Smooth muscle cell (in vitro differentiated cells): ENCODE measurements around the gene KAZN. TPM values are rescaled to one million over a fixed set of nuclear protein-coding genes. Genes with fewer than 3 reads are reported as not detected.
"Not testable (repeated sequence)": the region's sequence is repeated elsewhere in the genome, so short reads cannot be mapped to it uniquely, and the experiment has no call there.

Experiments
- DNase-seq: peaks from one replicate; lab custom pipeline; 2025; ENCODE audit not compliant: unreplicated experiment; lab: John Stamatoyannopoulos, UW
- H2AFZ ChIP-seq: fragments of 200-600 bp; sonication (generic); 2 replicates; pipeline ENCODE4 v1.6.0; 2016; ENCODE audit warnings: antibody characterized with exemption, low read depth, mild to moderate bottlenecking
- H3F3A ChIP-seq: fragments of 200-600 bp; sonication (generic); 2 replicates; pipeline ENCODE4 v1.6.0; 2017; ENCODE audit warnings: antibody characterized with exemption, low read depth
- H3K27ac ChIP-seq: fragments of 200-600 bp; sonication (generic); 2 replicates; pipeline ENCODE4 v1.5.1; 2016; ENCODE audit warnings: low read depth, mild to moderate bottlenecking
- H3K27me3 ChIP-seq: fragments of 200-600 bp; sonication (generic); 2 replicates; pipeline ENCODE4 v1.6.1; 2016; ENCODE audit warnings: low read depth, mild to moderate bottlenecking
- H3K36me3 ChIP-seq: fragments of 200-600 bp; sonication (generic); 2 replicates; pipeline ENCODE4 v1.5.1; 2016; ENCODE audit warnings: low read depth
- H3K4me1 ChIP-seq: fragments of 200-600 bp; sonication (generic); 2 replicates; pipeline ENCODE4 v1.5.1; 2016; ENCODE audit warnings: low read depth
- H3K4me2 ChIP-seq: fragments of 200-600 bp; sonication (generic); 2 replicates; pipeline ENCODE4 v1.6.0; 2016; ENCODE audit warnings: mild to moderate bottlenecking
- H3K4me3 ChIP-seq: fragments of 200-600 bp; sonication (generic); 2 replicates; pipeline ENCODE4 v1.5.1; 2016; ENCODE audit warnings: mild to moderate bottlenecking
- H3K79me2 ChIP-seq: fragments of 200-600 bp; sonication (generic); 2 replicates; pipeline ENCODE4 v1.6.0; 2016; ENCODE audit warnings: low read depth, mild to moderate bottlenecking
- H3K9ac ChIP-seq: fragments of 200-600 bp; sonication (generic); 2 replicates; pipeline ENCODE4 v1.6.0; 2016; ENCODE audit warnings: low read depth
- H3K9me3 ChIP-seq: fragments of 200-600 bp; sonication (generic); replicated peaks from 2 replicates; pipeline ENCODE4 v1.5.1; 2016; ENCODE audit warnings: low read depth
- H4K20me1 ChIP-seq: fragments of 200-600 bp; sonication (generic); 2 replicates; pipeline ENCODE4 v1.6.0; 2016; ENCODE audit warnings: low read depth
- WGBS: methylation state at CpG from one replicate; pipeline ENCODE4 v1.1.7; 2016; ENCODE audit warnings: low lambda C conversion rate; 5-methylcytosine and 5-hydroxymethylcytosine counted together
- polyA plus RNA-seq: library from polyadenylated mRNA; unstranded; fragments of >200 nt; fragmentation: Nextera tagmentation; extraction: Ambion mirVana; gene quantifications from 2 replicates; pipeline ENCODE4 v1.2.1, GENCODE V29; 2016
- total RNA-seq: library from RNA; depleted of rRNA; stranded (reverse); fragments of >200 nt; gene quantifications from 2 replicates; pipeline ENCODE4 v1.2.3, GENCODE V29; 2014
- TF ChIP-seq, protein P1 (sequence below): fragments of 200-600 bp; sonication (generic); IDR thresholded peaks from 2 replicates; pipeline ENCODE4 v1.5.1; 2017; ENCODE audit warnings: borderline replicate concordance, mild to moderate bottlenecking, antibody characterized with exemption; ENCODE audit not compliant: insufficient read depth, poor library complexity, severe bottlenecking

Gene KAZN
- total and polyA plus RNA-seq, 2 experiments from 2014 or later, result 6.3 to 8.2 TPM

DNA sequence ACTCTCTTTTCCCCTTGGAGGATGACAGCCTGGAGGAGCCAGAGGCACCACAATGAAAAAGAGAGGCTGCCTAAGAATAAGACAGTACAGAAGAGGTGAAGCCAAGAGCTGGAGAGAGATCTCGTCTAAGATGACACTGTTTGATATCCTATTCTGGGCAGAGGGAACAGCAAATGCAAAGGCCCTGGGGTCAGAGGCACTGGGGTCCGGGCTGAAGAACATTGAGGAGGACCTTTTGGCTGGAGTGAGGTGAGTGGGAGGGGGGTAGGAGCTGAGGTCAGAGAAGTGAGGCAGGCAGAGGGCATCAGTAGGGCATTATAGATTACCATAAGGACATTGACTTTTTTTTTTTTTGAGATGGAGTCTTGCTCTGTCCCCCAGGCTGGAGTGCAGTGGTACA is 535.8 kb downstream of the KAZN start:
- Histone ChIP-seq H3K4me1 (no peaks in the 10 kb centered on the region), H3K27me3 (no peaks in the 10 kb centered on the region), H3K79me2 (no peaks in the 10 kb centered on the region), H3K27ac (no peak overlapping the region), H3K9me3 (no peaks in the 10 kb centered on the region), H3F3A (no peaks in the 10 kb centered on the region), H3K9ac (no peak overlapping the region), H3K4me2 (no peak overlapping the region), H4K20me1 (no peaks in the 10 kb centered on the region), H2AFZ (no peak overlapping the region), H3K4me3 (no peak overlapping the region), H3K36me3 (no peaks in the 10 kb centered on the region)
- no peak for DNase-seq
- TF ChIP-seq, protein P1, sequence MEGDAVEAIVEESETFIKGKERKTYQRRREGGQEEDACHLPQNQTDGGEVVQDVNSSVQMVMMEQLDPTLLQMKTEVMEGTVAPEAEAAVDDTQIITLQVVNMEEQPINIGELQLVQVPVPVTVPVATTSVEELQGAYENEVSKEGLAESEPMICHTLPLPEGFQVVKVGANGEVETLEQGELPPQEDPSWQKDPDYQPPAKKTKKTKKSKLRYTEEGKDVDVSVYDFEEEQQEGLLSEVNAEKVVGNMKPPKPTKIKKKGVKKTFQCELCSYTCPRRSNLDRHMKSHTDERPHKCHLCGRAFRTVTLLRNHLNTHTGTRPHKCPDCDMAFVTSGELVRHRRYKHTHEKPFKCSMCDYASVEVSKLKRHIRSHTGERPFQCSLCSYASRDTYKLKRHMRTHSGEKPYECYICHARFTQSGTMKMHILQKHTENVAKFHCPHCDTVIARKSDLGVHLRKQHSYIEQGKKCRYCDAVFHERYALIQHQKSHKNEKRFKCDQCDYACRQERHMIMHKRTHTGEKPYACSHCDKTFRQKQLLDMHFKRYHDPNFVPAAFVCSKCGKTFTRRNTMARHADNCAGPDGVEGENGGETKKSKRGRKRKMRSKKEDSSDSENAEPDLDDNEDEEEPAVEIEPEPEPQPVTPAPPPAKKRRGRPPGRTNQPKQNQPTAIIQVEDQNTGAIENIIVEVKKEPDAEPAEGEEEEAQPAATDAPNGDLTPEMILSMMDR, result no peak
- 90% methylated on average over 2 of the region's 2 CpGs for WGBS

DNA sequence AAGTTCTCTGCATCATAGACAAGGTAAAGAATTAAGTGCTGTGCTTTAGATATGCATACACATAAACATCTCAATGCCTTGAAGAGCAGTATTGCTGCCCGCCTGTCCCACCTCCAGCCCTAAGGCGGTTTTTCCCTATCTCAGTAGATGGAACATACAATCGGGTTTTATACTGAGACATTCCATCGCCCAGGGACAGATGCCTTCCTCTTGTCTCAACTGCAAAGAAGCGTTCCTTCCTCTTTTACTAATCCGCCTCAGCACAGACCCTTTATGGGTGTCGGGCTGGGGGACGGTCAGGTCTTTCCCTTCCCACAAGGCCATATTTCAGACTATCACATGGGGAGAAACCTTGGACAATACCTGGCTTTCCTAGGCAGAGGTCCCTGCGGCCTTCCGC is 537.1 kb downstream of the KAZN start:
- not testable (repeated sequence) for H3K4me2 ChIP-seq, H3K79me2 ChIP-seq, H3K4me3 ChIP-seq, H3K36me3 ChIP-seq, H4K20me1 ChIP-seq, H3K4me1 ChIP-seq, H2AFZ ChIP-seq, H3K9me3 ChIP-seq, H3K27ac ChIP-seq, H3K27me3 ChIP-seq, H3F3A ChIP-seq, H3K9ac ChIP-seq, DNase-seq
- 84% methylated on average over 10 of the region's 10 CpGs for WGBS

DNA sequence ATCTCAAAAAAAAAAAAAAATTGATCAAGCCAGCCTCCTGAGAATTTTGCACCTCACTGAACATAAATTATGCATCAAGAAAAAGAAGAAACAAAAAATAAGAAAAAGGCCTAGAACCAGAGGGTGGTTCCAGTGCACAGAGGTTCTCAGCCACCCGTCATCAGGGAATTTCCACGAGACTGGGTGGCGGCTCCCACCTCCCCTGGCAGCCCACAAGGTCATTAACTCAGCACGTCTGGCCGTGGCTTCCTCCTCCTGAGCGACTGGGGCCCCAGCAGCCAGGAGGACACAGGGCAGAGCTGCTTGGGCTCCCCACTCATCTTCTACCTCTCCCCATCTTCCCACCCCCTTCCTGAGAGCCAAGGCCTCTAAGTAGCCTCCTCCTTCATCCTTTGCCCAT is 539.3 kb downstream of the KAZN start:
- Histone ChIP-seq H3K4me3 (no peak overlapping the region), H3K4me1 (peaks cover 7% of the 10 kb centered on the region), H3K79me2 (no peaks in the 10 kb centered on the region), H3K36me3 (no peaks in the 10 kb centered on the region), H2AFZ (no peak overlapping the region), H3F3A (no peaks in the 10 kb centered on the region), H3K4me2 (no peak overlapping the region), H4K20me1 (no peaks in the 10 kb centered on the region), H3K27me3 (no peaks in the 10 kb centered on the region), H3K27ac (no peak overlapping the region), H3K9me3 (no peaks in the 10 kb centered on the region), H3K9ac (no peak overlapping the region)
- no peak for DNase-seq
- TF ChIP-seq, protein P1, result no peak
- WGBS, result 33% methylated on average over 6 of the region's 6 CpGs

DNA sequence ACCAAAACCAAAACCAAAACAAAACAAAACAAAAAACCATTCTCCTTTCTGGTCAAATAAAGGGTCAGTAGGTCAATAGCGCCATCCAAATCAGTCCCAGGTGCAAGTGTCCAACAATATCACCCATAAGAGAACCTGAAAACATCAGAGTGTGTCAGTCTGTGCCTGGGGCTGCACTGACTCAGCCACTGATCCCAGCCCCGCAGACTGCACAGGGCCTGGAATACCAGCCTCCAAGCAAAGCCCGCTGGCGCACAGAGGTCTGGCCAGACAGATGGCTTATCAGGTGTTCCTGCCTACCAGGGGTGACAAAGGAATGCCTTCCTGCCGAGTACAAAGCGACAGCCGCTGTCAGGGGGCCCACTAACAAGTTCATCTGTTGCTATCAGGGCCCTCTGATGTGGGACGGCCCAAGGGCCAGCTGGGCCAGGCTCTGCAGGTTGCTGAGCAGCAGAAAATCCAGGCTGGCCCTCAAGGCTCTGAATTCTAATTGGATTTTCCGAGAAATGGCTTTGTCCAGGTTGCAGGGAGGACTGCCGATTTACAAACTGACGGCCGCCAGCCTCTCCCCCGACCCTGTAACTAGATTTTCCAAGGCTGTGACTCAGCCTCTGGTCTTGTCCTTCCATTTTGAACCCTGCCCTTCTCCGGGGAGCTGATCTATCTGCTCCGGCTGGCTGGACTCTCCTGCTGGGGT is 541.3 kb downstream of the KAZN start:
- peaks cover 7% of the 10 kb centered on the region for H3K4me1 ChIP-seq
- no peak overlapping the region for H2AFZ ChIP-seq
- TF ChIP-seq, protein P1, result no peak
- no peaks in the 10 kb centered on the region for H3K27me3 ChIP-seq
- H3K79me2 ChIP-seq, result no peaks in the 10 kb centered on the region
- DNase-seq, result no peak
- no peaks in the 10 kb centered on the region for H3F3A ChIP-seq
- 22% methylated on average over 15 of the region's 15 CpGs for WGBS
- no peaks in the 10 kb centered on the region for H4K20me1 ChIP-seq
- no peaks in the 10 kb centered on the region for H3K36me3 ChIP-seq
- H3K4me2 ChIP-seq, result no peak overlapping the region
- no peak overlapping the region for H3K4me3 ChIP-seq
- no peak overlapping the region for H3K9ac ChIP-seq
- no peaks in the 10 kb centered on the region for H3K9me3 ChIP-seq
- H3K27ac ChIP-seq, result peak overlapping the region; percentile 37
